ENCODE measurements around the gene ATG9A.

ATG9A gene

DNA sequence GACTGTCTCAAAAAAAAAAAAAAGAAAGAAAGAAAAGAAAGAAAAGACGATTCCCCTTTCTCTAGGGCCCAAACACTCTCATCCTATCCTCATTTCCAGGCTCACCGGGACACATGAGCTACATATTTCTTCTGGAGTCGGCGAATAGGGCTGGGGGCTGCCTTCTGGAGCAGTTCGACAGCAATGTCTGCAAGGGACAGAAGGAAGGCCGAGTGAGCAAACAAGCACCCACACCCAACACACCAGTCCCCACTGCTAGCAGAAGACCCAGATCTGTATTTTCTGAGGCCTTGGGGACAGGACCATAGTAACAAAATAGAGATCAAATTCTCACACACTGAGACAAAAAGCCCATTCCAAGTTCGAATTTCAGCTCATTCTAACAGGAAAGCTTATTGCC lies 54.0 kb downstream of the ATG9A start:
- TF ChIP-seq ZNF70 (CRISPR knock-in tag; IDR thresholded peaks at IDR 0.05) (no peak), TCF4 (CRISPR knock-in tag; IDR thresholded peaks at IDR 0.05; ENCODE audit: borderline replicate concordance) (no peak)
- ATAC-seq, result no peak

DNA sequence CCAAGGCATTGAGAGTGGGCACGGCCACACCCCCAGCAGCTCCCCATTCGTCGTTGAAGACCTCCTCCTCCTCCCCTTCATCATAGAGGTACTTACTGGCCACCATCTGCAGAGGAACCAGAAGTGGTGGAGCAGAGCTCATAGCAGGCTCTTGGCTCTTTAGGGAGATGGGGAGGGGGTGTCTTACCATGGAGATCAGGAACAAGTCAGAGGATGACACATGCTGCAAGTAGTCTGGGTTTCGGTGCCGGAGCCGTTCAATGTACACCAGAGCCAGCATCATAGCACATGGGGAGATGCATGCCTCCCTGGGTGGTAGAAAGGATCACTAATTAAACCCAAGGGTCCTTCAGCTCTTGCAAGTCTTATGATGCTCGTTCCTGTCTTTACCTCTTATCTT lies 54.6 kb downstream of the ATG9A start:
- TF ChIP-seq, protein P1, sequence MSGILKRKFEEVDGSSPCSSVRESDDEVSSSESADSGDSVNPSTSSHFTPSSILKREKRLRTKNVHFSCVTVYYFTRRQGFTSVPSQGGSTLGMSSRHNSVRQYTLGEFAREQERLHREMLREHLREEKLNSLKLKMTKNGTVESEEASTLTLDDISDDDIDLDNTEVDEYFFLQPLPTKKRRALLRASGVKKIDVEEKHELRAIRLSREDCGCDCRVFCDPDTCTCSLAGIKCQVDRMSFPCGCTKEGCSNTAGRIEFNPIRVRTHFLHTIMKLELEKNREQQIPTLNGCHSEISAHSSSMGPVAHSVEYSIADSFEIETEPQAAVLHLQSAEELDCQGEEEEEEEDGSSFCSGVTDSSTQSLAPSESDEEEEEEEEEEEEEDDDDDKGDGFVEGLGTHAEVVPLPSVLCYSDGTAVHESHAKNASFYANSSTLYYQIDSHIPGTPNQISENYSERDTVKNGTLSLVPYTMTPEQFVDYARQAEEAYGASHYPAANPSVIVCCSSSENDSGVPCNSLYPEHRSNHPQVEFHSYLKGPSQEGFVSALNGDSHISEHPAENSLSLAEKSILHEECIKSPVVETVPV (CRISPR knock-in tag; IDR thresholded peaks at IDR 0.05), result no peak
- no peak for TF ChIP-seq TCF4 (CRISPR knock-in tag; IDR thresholded peaks at IDR 0.05; ENCODE audit: borderline replicate concordance)
- no peak for ATAC-seq

DNA sequence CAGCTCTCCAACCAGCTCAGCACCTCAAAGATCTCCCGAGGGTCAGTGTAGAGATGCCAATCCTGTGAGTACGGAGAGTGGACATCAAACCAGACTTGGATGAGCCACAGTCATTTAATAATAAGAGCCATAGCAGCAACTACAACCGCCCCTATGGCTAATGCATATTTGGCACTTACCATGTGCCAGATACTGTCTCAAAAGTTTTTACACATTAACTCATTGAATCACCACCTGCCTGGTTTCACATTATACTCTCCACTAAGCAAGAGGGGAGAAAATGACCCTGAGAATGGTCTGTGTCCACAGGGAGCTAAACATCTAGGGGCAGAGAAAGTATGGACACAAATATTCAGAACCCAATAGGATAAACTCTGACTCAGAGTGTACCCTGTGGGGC lies 55.3 kb downstream of the ATG9A start:
- no peak for ATAC-seq
- no peak for TF ChIP-seq BACH2 (CRISPR knock-in tag; IDR thresholded peaks at IDR 0.05; ENCODE audit: borderline replicate concordance)
- TF ChIP-seq OSR1 (CRISPR knock-in tag; IDR thresholded peaks at IDR 0.05), result no peak
- no peak for TF ChIP-seq RARB (CRISPR knock-in tag; IDR thresholded peaks at IDR 0.05)
- TF ChIP-seq ZNF8 (CRISPR knock-in tag; IDR thresholded peaks at IDR 0.05), result no peak
- no peak for TF ChIP-seq ZNF70 (CRISPR knock-in tag; IDR thresholded peaks at IDR 0.05)
- TF ChIP-seq, protein P1 (CRISPR knock-in tag; IDR thresholded peaks at IDR 0.05), result no peak
- no peak for TF ChIP-seq ESRRG (CRISPR knock-in tag; IDR thresholded peaks at IDR 0.05)
- TF ChIP-seq ZC3H10 (CRISPR knock-in tag; IDR thresholded peaks at IDR 0.05), result no peak
- TF ChIP-seq, protein P2, sequence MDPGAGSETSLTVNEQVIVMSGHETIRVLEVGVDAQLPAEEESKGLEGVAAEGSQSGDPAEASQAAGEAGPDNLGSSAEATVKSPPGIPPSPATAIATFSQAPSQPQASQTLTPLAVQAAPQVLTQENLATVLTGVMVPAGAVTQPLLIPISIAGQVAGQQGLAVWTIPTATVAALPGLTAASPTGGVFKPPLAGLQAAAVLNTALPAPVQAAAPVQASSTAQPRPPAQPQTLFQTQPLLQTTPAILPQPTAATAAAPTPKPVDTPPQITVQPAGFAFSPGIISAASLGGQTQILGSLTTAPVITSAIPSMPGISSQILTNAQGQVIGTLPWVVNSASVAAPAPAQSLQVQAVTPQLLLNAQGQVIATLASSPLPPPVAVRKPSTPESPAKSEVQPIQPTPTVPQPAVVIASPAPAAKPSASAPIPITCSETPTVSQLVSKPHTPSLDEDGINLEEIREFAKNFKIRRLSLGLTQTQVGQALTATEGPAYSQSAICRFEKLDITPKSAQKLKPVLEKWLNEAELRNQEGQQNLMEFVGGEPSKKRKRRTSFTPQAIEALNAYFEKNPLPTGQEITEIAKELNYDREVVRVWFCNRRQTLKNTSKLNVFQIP (CRISPR knock-in tag; IDR thresholded peaks at IDR 0.05; ENCODE audit: borderline replicate concordance, low read depth), result no peak
- TF ChIP-seq, protein P3, sequence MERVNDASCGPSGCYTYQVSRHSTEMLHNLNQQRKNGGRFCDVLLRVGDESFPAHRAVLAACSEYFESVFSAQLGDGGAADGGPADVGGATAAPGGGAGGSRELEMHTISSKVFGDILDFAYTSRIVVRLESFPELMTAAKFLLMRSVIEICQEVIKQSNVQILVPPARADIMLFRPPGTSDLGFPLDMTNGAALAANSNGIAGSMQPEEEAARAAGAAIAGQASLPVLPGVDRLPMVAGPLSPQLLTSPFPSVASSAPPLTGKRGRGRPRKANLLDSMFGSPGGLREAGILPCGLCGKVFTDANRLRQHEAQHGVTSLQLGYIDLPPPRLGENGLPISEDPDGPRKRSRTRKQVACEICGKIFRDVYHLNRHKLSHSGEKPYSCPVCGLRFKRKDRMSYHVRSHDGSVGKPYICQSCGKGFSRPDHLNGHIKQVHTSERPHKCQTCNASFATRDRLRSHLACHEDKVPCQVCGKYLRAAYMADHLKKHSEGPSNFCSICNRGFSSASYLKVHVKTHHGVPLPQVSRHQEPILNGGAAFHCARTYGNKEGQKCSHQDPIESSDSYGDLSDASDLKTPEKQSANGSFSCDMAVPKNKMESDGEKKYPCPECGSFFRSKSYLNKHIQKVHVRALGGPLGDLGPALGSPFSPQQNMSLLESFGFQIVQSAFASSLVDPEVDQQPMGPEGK (CRISPR knock-in tag; IDR thresholded peaks at IDR 0.05; ENCODE audit: borderline replicate concordance), result no peak
- no peak for TF ChIP-seq GLIS3 (CRISPR knock-in tag; IDR thresholded peaks at IDR 0.05)
- no peak for TF ChIP-seq TCF4 (CRISPR knock-in tag; IDR thresholded peaks at IDR 0.05; ENCODE audit: borderline replicate concordance)
- TF ChIP-seq SNAI2 (CRISPR knock-in tag; IDR thresholded peaks at IDR 0.05), result no peak
- TF ChIP-seq PPARA (CRISPR knock-in tag; IDR thresholded peaks at IDR 0.05; ENCODE audit: borderline replicate concordance), result no peak
- TF ChIP-seq, protein P4, sequence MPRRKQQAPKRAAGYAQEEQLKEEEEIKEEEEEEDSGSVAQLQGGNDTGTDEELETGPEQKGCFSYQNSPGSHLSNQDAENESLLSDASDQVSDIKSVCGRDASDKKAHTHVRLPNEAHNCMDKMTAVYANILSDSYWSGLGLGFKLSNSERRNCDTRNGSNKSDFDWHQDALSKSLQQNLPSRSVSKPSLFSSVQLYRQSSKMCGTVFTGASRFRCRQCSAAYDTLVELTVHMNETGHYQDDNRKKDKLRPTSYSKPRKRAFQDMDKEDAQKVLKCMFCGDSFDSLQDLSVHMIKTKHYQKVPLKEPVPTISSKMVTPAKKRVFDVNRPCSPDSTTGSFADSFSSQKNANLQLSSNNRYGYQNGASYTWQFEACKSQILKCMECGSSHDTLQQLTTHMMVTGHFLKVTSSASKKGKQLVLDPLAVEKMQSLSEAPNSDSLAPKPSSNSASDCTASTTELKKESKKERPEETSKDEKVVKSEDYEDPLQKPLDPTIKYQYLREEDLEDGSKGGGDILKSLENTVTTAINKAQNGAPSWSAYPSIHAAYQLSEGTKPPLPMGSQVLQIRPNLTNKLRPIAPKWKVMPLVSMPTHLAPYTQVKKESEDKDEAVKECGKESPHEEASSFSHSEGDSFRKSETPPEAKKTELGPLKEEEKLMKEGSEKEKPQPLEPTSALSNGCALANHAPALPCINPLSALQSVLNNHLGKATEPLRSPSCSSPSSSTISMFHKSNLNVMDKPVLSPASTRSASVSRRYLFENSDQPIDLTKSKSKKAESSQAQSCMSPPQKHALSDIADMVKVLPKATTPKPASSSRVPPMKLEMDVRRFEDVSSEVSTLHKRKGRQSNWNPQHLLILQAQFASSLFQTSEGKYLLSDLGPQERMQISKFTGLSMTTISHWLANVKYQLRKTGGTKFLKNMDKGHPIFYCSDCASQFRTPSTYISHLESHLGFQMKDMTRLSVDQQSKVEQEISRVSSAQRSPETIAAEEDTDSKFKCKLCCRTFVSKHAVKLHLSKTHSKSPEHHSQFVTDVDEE (CRISPR knock-in tag; IDR thresholded peaks at IDR 0.05), result no peak
- TF ChIP-seq ZFP30 (CRISPR knock-in tag; IDR thresholded peaks at IDR 0.05), result no peak

DNA sequence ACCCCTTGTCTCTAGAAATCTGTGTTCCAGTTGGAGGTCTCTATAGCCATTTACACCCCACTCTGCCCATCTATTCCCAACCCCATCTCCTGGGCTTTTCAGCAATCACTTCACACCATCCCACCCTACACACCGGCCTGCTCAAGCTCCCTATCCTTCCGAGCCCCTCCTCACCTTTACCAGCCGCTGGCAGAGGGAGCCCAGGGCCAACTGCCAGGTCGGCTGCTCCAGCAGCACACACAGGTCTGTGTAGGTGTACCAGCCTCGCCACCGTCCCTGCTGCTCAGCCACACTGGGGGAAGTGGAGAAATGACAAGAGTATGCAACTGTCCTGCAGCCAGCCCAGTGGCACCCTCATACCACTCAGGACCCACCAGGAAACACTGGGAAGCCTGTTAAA lies 56.3 kb downstream of the ATG9A start:
- TF ChIP-seq ESRRG (CRISPR knock-in tag; IDR thresholded peaks at IDR 0.05) (no peak), ZFP3 (CRISPR knock-in tag; IDR thresholded peaks at IDR 0.05) (no peak), TOX (CRISPR knock-in tag; IDR thresholded peaks at IDR 0.05; ENCODE audit: borderline replicate concordance) (no peak), ZNF8 (CRISPR knock-in tag; IDR thresholded peaks at IDR 0.05) (no peak), ZC3H10 (CRISPR knock-in tag; IDR thresholded peaks at IDR 0.05) (no peak)
- TF ChIP-seq, protein P5, sequence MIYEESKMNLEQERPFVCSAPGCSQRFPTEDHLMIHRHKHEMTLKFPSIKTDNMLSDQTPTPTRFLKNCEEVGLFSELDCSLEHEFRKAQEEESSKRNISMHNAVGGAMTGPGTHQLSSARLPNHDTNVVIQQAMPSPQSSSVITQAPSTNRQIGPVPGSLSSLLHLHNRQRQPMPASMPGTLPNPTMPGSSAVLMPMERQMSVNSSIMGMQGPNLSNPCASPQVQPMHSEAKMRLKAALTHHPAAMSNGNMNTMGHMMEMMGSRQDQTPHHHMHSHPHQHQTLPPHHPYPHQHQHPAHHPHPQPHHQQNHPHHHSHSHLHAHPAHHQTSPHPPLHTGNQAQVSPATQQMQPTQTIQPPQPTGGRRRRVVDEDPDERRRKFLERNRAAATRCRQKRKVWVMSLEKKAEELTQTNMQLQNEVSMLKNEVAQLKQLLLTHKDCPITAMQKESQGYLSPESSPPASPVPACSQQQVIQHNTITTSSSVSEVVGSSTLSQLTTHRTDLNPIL (CRISPR knock-in tag; IDR thresholded peaks at IDR 0.05; ENCODE audit: low read depth), result no peak
- TF ChIP-seq, protein P4 (CRISPR knock-in tag; IDR thresholded peaks at IDR 0.05), result no peak
- no peak for ATAC-seq
